ENCODE measurements around the gene ATP5F1E.

The ATP5F1E gene

DNA sequence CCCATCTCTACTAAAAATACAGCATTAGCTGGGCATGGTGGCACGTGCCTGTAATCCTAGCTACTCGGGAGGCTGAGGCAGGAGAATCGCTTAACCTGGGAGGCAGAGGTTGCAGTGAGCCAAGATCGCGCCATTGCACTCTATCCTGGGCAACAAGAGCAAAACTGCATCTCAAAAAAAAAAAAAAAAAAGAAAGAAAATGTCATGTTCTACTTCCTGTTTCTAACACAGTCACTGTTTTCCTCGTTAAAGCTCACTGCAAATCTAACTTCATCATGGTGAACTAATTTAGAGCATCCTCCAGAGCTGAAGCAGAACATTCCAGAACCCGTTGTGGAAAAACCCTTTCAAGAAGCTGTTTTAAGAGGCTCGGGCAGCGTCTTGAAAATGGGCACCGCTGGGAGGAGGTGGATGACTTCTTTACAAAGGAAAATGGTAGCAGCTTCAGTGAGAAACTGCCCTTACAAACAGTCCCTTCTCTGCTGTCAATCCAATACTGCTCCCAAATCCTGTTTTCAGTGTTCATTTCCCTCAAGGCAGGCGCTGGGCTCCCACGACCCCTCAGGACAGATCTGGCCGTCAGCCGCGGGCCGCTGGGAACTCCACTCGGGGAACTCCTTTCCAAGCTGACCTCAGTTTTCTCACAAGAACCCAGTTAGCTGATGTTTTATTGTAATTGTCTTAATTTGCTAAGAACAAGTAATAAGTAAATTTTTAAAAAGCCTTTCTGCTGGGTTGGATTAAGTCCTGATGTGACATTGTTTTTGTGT is 37.6 kb downstream of the ATP5F1E start:
- H3K36me3 ChIP-seq (ENCODE audit: insufficient read depth, low read length) = peaks cover 81% of the 10 kb centered on the region
- no peaks in the 10 kb centered on the region for H3K9me3 ChIP-seq (replicated peaks; ENCODE audit: low read length)
- no peak overlapping the region for H3K9ac ChIP-seq (ENCODE audit: low read depth, low read length)
- no peak overlapping the region for H3K4me3 ChIP-seq (ENCODE audit: low read length)
- no peak overlapping the region for H3K4me2 ChIP-seq (ENCODE audit: low read length)
- no peaks in the 10 kb centered on the region for H3K4me1 ChIP-seq (ENCODE audit: control insufficient read depth, insufficient read depth, low read length)
- no peaks in the 10 kb centered on the region for H3K27me3 ChIP-seq (ENCODE audit: control insufficient read depth, insufficient read depth, low read length)

DNA sequence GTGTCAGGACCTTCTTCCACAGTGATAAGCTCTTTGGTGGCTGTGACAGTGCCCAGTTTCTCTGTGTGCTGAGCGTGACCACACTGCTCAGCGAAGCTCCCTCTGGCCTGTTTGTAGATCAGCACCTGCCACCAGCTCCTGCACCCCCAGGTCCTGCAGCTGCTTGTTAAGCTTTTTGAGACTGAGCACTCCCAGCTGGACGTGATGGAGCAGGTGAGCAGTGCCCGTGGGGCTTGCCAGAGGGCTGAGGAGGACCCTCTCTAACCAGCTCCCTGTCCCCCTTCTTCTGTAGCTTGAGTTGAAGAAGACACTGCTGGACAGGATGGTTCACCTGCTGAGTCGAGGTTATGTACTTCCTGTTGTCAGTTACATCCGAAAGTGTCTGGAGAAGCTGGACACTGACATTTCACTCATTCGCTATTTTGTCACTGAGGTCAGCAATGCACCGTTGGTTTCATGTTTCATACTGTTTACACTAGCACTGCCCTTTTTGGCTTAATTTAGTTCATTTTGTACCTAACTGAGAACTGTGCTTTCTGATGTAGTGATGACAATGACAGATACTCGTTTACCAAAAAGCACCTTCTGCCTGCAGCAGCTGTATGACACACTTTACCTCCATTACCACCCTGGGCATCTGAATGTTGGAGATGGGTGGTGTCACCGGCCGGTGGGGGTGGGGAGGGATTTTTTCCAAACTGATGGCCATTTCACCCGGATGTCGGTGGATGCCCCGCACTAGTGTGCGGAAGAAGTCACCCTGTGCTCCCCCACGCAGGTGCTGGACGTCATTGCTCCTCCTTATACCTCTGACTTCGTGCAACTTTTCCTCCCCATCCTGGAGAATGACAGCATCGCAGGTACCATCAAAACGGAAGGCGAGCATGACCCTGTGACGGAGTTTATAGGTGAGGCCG is 38.5 kb downstream of the ATP5F1E start:
- no peak overlapping the region for H3K4me3 ChIP-seq (ENCODE audit: low read length)
- no peak overlapping the region for H3K4me2 ChIP-seq (ENCODE audit: low read length)
- H3K36me3 ChIP-seq (ENCODE audit: insufficient read depth, low read length) = peaks cover 88% of the 10 kb centered on the region
- no peak overlapping the region for H3K9ac ChIP-seq (ENCODE audit: low read depth, low read length)
- no peaks in the 10 kb centered on the region for H3K9me3 ChIP-seq (replicated peaks; ENCODE audit: low read length)
- no peaks in the 10 kb centered on the region for H3K4me1 ChIP-seq (ENCODE audit: control insufficient read depth, insufficient read depth, low read length)
- no peaks in the 10 kb centered on the region for H3K27me3 ChIP-seq (ENCODE audit: control insufficient read depth, insufficient read depth, low read length)

DNA sequence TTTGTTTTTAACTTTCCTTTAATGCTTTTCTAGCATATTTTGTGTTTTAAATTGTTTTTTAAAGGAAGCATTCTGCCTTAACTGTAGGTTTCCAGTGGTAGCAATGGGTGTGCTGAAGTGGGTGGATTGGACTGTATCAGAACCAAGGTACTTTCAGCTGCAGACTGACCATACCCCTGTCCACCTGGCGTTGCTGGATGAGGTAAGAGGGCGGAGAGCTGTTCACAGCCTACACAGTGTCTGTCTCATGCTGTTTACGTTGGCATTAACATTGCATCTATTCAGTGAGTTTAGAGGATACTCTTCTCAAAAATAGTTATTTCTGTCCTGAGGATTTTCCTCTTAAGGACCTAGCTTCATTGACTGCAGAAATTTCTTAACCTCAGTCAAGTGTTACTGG is 39.2 kb downstream of the ATP5F1E start:
- Histone ChIP-seq H3K4me2 (ENCODE audit: low read length) (no peak overlapping the region), H3K9ac (ENCODE audit: low read depth, low read length) (no peak overlapping the region), H3K27me3 (ENCODE audit: control insufficient read depth, insufficient read depth, low read length) (no peaks in the 10 kb centered on the region), H3K4me1 (ENCODE audit: control insufficient read depth, insufficient read depth, low read length) (no peaks in the 10 kb centered on the region), H3K9me3 (replicated peaks; ENCODE audit: low read length) (no peaks in the 10 kb centered on the region), H3K36me3 (ENCODE audit: insufficient read depth, low read length) (peaks cover 93% of the 10 kb centered on the region), H3K4me3 (ENCODE audit: low read length) (no peak overlapping the region)

DNA sequence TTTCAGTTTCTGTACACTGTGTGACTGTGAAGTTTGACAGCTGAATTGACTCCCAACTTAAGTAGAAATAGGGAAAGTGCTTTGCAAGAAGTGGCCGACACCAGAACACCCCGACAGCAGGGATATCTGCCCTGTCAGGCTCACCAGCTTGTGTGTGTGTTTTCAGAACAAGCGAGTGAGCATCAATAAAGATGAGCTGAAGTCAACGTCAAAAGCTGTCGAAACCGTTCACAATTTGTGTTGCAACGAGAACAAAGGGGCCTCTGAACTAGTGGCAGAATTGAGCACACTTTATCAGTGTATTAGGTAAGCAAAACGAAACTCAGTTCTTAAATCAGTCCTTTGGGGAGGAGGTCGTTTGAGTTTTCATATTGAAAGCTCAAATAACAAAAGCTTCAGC is 40.4 kb downstream of the ATP5F1E start:
- Histone ChIP-seq H3K9ac (ENCODE audit: low read depth, low read length) (no peak overlapping the region), H3K4me2 (ENCODE audit: low read length) (no peak overlapping the region), H3K4me3 (ENCODE audit: low read length) (no peak overlapping the region), H3K9me3 (replicated peaks; ENCODE audit: low read length) (no peaks in the 10 kb centered on the region), H3K4me1 (ENCODE audit: control insufficient read depth, insufficient read depth, low read length) (no peaks in the 10 kb centered on the region), H3K36me3 (ENCODE audit: insufficient read depth, low read length) (peaks cover 92% of the 10 kb centered on the region), H3K27me3 (ENCODE audit: control insufficient read depth, insufficient read depth, low read length) (no peaks in the 10 kb centered on the region)

DNA sequence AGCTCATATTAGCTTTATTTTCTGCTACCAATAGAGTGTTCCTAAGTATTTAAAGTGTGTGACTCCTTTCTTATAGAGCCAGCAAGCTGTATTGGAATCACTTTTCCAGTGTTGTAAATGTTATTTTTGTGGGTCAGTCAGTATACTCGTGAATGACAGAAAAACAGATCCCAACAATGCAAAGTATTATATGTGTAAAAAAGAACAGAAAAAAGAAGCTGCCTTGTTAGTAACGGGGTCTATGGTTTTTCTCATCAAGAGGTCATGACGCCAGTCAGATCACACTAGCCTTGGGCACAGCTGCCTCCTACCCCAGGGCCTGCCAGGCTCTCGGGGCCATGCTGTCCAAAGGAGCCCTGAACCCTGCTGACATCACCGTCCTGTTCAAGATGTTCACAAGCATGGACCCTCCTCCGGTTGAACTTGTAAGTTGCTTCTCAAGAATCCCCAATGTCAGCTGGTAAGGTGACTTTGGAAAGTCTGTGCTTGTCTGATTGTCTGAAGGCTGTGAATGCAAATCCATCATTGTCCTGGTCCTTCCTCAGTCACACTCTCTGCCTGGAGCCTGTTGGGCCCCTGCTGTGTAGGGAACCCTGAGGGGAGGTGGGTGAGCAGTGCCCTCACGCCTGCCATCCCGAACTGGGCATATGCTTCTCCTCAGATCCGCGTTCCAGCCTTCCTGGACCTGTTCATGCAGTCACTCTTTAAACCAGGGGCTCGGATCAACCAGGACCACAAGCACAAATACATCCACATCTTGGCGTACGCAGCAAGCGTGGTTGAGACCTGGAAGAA is 41.3 kb downstream of the ATP5F1E start:
- Histone ChIP-seq H3K9ac (ENCODE audit: low read depth, low read length) (no peak overlapping the region), H3K4me1 (ENCODE audit: control insufficient read depth, insufficient read depth, low read length) (no peaks in the 10 kb centered on the region), H3K36me3 (ENCODE audit: insufficient read depth, low read length) (peaks cover 87% of the 10 kb centered on the region)

DNA sequence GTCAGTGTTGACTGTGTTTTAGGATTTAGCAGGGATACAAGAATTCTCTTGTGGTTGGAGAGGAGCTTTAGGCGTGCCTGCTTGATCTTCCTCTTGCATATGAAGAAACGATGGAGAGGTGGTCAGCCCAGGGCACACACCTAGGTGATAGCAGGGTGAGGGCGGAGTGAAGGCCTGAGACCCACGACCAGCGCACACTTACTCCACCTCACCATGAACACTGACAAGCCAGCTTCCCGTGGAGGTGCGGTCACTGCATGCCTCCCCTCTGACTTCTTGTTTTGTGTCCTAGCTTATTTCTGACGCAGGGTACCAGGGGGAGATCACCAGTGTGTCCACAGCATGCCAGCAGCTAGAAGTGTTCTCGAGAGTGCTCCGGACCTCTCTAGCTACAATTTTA is 42.9 kb downstream of the ATP5F1E start:
- no peaks in the 10 kb centered on the region for H3K9me3 ChIP-seq (replicated peaks; ENCODE audit: low read length)
- peaks cover 74% of the 10 kb centered on the region for H3K36me3 ChIP-seq (ENCODE audit: insufficient read depth, low read length)
- no peaks in the 10 kb centered on the region for H3K4me1 ChIP-seq (ENCODE audit: control insufficient read depth, insufficient read depth, low read length)
- H3K4me2 ChIP-seq (ENCODE audit: low read length) = no peak overlapping the region
- H3K4me3 ChIP-seq (ENCODE audit: low read length) = no peak overlapping the region
- no peak overlapping the region for H3K9ac ChIP-seq (ENCODE audit: low read depth, low read length)
- H3K27me3 ChIP-seq (ENCODE audit: control insufficient read depth, insufficient read depth, low read length) = no peaks in the 10 kb centered on the region

More for the DNA sequence above, 41.3 kb downstream of the ATP5F1E start:
- Histone ChIP-seq H3K4me3 (ENCODE audit: low read length) (no peak overlapping the region), H3K27me3 (ENCODE audit: control insufficient read depth, insufficient read depth, low read length) (no peaks in the 10 kb centered on the region), H3K4me2 (ENCODE audit: low read length) (no peak overlapping the region), H3K9me3 (replicated peaks; ENCODE audit: low read length) (no peaks in the 10 kb centered on the region)

DNA sequence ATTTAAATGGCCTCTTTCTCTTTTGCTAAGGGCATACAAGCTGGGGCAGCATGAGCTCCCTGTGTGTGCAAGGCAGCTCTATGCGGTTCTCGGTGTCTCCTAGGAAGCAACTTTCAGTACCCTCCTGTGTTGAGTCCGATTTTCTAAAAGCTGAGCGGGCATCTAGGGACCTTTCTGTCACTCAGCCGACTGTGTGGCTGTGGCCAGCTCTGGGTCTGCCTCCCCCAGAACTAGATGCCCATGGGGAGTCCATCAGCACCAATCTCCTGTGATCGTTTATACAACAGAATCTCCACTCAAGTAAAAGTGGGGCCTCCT is 43.6 kb downstream of the ATP5F1E start:
- H3K9ac ChIP-seq (ENCODE audit: low read depth, low read length) = no peak overlapping the region
- no peaks in the 10 kb centered on the region for H3K4me1 ChIP-seq (ENCODE audit: control insufficient read depth, insufficient read depth, low read length)
- H3K4me3 ChIP-seq (ENCODE audit: low read length) = no peak overlapping the region
- no peaks in the 10 kb centered on the region for H3K27me3 ChIP-seq (ENCODE audit: control insufficient read depth, insufficient read depth, low read length)
- H3K36me3 ChIP-seq (ENCODE audit: insufficient read depth, low read length) = peaks cover 68% of the 10 kb centered on the region
- no peaks in the 10 kb centered on the region for H3K9me3 ChIP-seq (replicated peaks; ENCODE audit: low read length)
- no peak overlapping the region for H3K4me2 ChIP-seq (ENCODE audit: low read length)

DNA sequence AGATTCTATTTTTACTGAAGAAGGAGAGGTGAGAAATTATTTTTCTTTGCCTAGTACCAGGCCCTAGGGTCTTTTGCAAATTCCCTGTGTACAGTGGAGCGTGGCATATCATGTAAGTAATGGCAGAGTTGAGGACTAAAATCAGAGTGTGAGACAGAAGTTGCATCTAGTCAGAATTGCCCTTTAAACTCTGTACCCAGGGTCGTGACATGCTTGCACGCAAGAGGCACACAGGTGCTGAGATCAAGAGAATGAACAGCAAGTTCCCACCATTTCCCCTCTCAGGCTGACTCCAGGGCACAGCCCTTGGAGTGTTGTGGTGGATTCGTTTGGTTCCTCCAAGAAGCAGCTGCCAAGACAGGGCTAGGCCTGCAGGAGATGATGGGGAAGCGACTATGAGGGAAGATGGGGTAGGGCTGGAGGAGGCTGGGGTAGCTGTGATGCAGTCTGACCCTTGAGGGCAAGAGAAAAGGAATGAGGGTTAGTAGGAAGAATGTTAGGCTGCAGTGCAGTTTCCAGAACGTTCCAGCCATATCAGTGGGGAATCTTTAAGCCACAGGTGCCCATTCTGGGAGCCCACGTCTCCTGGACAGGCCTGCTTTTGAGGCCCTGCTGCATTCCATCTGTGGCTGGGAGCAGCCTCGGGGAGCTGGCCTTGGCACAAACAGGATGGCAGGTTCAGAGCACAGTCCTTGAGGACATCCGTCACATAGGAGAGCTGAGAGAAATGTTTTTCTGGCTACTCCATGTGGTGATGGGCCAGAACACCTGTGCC is 44.2 kb downstream of the ATP5F1E start:
- H3K36me3 ChIP-seq (ENCODE audit: insufficient read depth, low read length) = peaks cover 62% of the 10 kb centered on the region

DNA sequence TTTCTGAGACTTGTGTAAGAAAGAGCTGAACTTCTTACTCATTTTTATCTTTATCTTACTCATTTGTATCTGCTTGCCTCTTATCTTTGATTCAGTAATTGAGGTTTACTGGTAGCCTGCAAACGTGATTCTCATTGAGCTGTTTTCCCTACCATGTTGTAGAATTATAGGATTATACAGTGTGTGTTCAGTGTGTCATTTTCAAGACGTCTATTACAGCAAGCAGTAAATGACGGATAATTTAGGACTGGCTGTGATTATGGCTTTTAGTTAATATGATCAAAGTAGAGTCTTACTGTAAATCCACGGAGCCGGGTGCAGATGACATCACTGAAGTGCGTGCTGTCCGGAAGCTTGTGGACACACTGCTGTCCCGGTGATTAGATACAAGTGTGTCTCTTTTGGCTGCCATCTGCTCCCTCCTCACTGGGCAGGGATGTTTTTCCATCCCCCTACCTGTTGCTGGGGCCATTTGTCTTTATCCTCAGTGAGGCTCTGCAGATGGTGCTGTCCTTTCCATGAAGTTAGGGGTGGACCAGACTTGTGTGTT is 45.1 kb downstream of the ATP5F1E start:
- Histone ChIP-seq H3K4me1 (ENCODE audit: control insufficient read depth, insufficient read depth, low read length) (peaks cover 6% of the 10 kb centered on the region), H3K4me3 (ENCODE audit: low read length) (no peak overlapping the region), H3K36me3 (ENCODE audit: insufficient read depth, low read length) (peaks cover 53% of the 10 kb centered on the region), H3K9ac (ENCODE audit: low read depth, low read length) (no peak overlapping the region), H3K9me3 (replicated peaks; ENCODE audit: low read length) (no peaks in the 10 kb centered on the region), H3K27me3 (ENCODE audit: control insufficient read depth, insufficient read depth, low read length) (no peaks in the 10 kb centered on the region), H3K4me2 (ENCODE audit: low read length) (no peak overlapping the region)

More for the DNA sequence above, 44.2 kb downstream of the ATP5F1E start:
- no peak overlapping the region for H3K4me3 ChIP-seq (ENCODE audit: low read length)
- H3K4me1 ChIP-seq (ENCODE audit: control insufficient read depth, insufficient read depth, low read length) = no peaks in the 10 kb centered on the region
- no peaks in the 10 kb centered on the region for H3K27me3 ChIP-seq (ENCODE audit: control insufficient read depth, insufficient read depth, low read length)
- H3K9ac ChIP-seq (ENCODE audit: low read depth, low read length) = no peak overlapping the region
- no peaks in the 10 kb centered on the region for H3K9me3 ChIP-seq (replicated peaks; ENCODE audit: low read length)
- no peak overlapping the region for H3K4me2 ChIP-seq (ENCODE audit: low read length)

DNA sequence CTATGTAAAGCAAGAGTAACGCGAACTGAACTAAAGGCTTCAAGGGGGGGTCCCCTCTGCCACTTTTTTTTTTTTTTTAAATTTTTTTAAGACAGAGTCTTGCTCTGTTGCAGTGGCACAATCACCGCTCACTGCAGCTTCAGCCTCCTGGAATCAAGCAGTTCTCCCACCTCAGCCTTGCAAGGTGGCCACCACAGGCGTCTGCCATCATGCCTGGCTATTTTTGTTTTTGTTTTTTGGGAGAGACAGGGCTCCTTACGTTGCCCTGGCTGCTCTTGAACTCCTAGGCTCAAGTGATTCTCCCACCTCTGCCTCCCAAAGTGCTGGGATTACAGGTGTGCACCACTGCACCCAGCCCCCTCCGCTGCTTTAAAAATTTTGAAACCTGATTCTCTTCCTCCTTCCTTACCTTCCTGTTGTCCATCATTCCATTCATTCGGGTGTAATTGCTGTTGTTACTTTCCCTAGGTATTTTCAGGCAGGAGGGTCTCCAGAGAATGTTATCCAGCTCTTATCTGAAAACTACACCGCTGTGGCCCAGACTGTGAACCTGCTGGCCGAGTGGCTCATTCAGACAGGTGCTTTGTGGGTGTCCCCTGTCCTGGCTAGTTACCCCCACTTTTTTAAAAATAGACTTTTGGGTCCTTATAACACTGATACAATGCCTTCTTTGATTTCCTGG is 45.7 kb downstream of the ATP5F1E start:
- peaks cover 6% of the 10 kb centered on the region for H3K4me1 ChIP-seq (ENCODE audit: control insufficient read depth, insufficient read depth, low read length)
- no peak overlapping the region for H3K4me2 ChIP-seq (ENCODE audit: low read length)
- H3K9me3 ChIP-seq (replicated peaks; ENCODE audit: low read length) = no peaks in the 10 kb centered on the region
- no peak overlapping the region for H3K9ac ChIP-seq (ENCODE audit: low read depth, low read length)
- H3K27me3 ChIP-seq (ENCODE audit: control insufficient read depth, insufficient read depth, low read length) = no peaks in the 10 kb centered on the region
- H3K4me3 ChIP-seq (ENCODE audit: low read length) = no peak overlapping the region
- H3K36me3 ChIP-seq (ENCODE audit: insufficient read depth, low read length) = peaks cover 47% of the 10 kb centered on the region
